ENCODE results near the gene NEK3. TPM values are rescaled to one million over a fixed set of nuclear protein-coding genes. Genes with fewer than 3 reads are reported as not detected.

The NEK3 gene
- total RNA-seq, 1 donor from 2014 or later: 11.7 TPM

DNA sequence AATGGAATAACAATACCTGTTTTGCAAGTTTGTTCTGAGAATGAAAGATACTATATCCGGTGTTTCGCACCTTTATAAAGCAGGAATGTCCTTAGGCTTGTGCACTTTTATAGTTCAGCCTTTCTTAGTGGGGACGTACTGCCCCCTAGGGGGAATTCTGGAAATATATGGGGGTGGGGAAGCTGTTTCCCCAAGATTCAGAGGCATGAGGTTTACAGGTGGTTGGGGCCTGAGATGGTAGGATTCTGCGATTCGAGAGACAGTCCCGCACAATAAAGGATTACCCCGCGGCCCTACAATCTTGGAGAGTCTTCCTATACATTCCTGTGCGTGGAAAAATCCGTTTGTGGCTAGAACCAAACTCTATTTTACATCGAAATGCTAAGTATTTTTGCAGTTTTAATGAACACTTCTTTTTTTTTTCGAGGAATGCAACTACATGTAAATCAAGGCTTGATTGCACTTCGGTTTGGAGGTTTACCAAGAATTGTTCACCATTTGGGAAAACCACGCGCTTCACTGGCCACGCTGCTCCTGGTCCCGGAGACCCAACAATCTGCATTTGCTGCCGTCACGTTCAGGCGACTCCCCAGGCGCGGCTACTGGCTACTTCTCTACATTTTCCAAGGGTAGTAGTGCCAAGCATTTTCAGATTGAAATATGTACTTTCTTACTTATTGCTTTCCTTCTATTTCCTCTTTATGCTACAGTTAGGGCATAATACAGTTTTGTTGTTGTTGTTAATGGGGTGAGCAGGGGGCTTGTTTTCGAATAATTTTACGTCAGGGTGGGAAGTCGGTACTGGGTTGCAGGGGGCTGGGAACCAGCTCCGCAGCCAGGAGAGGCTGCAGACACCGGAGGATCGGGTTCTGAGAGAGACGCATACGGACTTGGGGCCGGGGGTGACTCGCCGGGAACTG lies 31.4 kb downstream of the NEK3 start:
- intact Hi-C loops (cut with DNase I): loop anchor here (10.0 kb wide), 1 partner anchor 133 kb away; no protein-coding TSS in a partner anchor
- Histone ChIP-seq H3K4me1 (peaks cover 10% of the 10 kb centered on the region), H3K27me3 (no peaks in the 10 kb centered on the region), H3K4me3 (peak overlapping the region; percentile 79), H3K27ac (no peak overlapping the region), H3K36me3 (peaks cover 14% of the 10 kb centered on the region), H3K9me3 (no peaks in the 10 kb centered on the region)
- TF ChIP-seq, protein P1, sequence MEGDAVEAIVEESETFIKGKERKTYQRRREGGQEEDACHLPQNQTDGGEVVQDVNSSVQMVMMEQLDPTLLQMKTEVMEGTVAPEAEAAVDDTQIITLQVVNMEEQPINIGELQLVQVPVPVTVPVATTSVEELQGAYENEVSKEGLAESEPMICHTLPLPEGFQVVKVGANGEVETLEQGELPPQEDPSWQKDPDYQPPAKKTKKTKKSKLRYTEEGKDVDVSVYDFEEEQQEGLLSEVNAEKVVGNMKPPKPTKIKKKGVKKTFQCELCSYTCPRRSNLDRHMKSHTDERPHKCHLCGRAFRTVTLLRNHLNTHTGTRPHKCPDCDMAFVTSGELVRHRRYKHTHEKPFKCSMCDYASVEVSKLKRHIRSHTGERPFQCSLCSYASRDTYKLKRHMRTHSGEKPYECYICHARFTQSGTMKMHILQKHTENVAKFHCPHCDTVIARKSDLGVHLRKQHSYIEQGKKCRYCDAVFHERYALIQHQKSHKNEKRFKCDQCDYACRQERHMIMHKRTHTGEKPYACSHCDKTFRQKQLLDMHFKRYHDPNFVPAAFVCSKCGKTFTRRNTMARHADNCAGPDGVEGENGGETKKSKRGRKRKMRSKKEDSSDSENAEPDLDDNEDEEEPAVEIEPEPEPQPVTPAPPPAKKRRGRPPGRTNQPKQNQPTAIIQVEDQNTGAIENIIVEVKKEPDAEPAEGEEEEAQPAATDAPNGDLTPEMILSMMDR (IDR thresholded peaks at IDR 0.05): peak; percentile 83
- no peak for DNase-seq
- peak; percentile 86 for ATAC-seq

DNA sequence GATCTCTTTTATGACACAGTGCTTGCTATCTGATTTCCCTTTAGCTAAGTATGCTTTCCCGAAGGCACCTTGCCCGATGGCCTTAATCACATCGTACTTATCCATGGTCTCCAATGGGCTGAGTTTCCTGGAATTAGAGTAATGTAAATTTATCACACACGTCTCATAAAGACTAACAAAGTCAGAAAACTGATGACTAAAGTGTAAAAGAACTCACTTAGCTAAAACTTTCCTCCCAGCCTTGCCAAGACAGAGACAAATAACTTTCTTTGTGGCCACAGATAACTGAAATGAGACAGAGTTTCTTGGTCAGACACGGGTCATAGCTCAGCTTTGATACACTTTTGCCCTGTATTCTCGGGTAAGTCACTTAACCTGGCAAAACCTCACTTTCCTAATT lies 32.0 kb downstream of the NEK3 start:
- Histone ChIP-seq H3K4me1 (peaks cover 10% of the 10 kb centered on the region), H3K36me3 (peaks cover 8% of the 10 kb centered on the region), H3K27me3 (no peaks in the 10 kb centered on the region), H3K4me3 (no peak overlapping the region), H3K27ac (no peak overlapping the region), H3K9me3 (no peaks in the 10 kb centered on the region)
- TF ChIP-seq, protein P1 (IDR thresholded peaks at IDR 0.05): no peak
- DNase-seq (no peak), ATAC-seq (no peak)
- intact Hi-C loops (cut with DNase I): loop anchor here (10.0 kb wide), 1 partner anchor 133 kb away; no protein-coding TSS in a partner anchor

DNA sequence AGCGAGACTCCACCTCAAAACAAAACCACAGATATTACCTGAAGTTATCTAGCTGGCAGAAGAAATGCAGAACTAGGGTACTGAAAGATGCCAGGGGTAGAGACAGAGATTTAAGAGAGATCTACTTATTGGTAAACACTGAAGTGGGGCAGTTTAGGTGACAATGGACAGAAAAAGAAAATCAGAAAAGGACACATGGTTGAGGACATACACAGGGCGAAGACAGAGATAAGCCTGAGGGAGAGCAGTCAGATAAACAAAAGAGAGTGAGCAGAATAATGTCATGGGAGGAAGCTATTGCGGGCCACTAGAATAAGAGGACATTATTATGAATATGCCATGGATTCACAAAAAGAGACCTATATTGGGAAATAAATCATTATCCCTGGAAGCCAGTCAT lies 33.9 kb downstream of the NEK3 start:
- Histone ChIP-seq H3K4me1 (peaks cover 10% of the 10 kb centered on the region), H3K9me3 (no peaks in the 10 kb centered on the region), H3K36me3 (no peaks in the 10 kb centered on the region), H3K4me3 (no peak overlapping the region), H3K27me3 (no peaks in the 10 kb centered on the region), H3K27ac (no peak overlapping the region)
- TF ChIP-seq, protein P1 (IDR thresholded peaks at IDR 0.05): no peak
- intact Hi-C loops (cut with DNase I): loop anchor here (10.0 kb wide), 1 partner anchor 131 kb away; no protein-coding TSS in a partner anchor
- DNase-seq: no peak
- no peak for ATAC-seq

DNA sequence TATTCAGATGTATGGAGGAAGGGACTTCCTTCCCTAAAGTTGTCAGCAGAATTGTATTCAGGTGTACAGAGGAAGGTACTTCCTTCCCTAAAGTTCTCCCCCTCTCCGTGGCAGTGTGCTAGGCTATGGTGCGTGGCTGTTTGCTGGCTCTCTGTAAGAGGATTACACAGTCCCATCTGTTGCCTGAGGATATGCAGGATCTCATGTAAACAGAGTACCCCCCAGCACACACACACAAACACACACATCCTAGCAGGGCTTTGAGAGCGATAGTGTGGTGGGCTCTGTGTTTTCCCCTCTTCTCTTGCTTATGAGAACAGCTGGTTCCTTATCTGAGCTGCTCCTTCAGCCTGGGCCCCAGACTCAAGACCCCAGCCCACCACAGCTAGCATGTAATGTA lies 40.8 kb downstream of the NEK3 start:
- H3K9me3 ChIP-seq: no peaks in the 10 kb centered on the region
- DNase-seq (no peak), ATAC-seq (no peak)
- H3K36me3 ChIP-seq: no peaks in the 10 kb centered on the region
- no peaks in the 10 kb centered on the region for H3K27me3 ChIP-seq
- H3K4me3 ChIP-seq: no peak overlapping the region
- TF ChIP-seq, protein P1 (IDR thresholded peaks at IDR 0.05): no peak
- intact Hi-C loops (cut with DNase I): no loop called here
- no peaks in the 10 kb centered on the region for H3K4me1 ChIP-seq
- H3K27ac ChIP-seq: no peak overlapping the region

DNA sequence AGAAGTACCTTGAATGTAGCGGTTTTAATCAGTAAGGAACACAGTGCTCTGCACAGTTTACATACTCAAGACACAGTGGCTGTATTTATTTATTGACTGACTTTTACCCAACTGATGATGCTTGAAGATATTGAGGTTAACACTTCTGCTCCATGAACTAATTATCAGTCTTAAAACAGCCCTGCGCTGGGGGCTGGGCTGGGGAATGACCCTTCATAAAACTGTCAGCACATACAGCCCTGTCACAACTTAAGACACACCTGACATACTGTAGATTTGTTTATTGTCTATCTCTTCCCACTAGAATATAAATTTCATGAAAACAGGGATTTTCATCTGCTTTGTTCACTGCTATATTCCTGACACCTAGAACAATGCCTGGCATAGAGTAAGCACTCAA lies 41.3 kb downstream of the NEK3 start:
- Histone ChIP-seq H3K9me3 (no peaks in the 10 kb centered on the region), H3K36me3 (no peaks in the 10 kb centered on the region), H3K27ac (no peak overlapping the region), H3K27me3 (no peaks in the 10 kb centered on the region), H3K4me3 (no peak overlapping the region), H3K4me1 (no peaks in the 10 kb centered on the region)
- no peak for ATAC-seq
- DNase-seq: no peak
- TF ChIP-seq, protein P1 (IDR thresholded peaks at IDR 0.05): no peak
- intact Hi-C loops (cut with DNase I): no loop called here

Data from upper lobe of right lung (tissue), 1 donor.